NCI-H2081 treated with DMSO at 0.1 percent for 48 hours (cell line): ENCODE data around the gene CYP2W1.
"Not testable (repeated sequence)": the region's sequence is repeated elsewhere in the genome, so short reads cannot be mapped to it uniquely, and the experiment has no call there.

Experiments
- DNase-seq: peaks from one replicate; lab custom pipeline; 2025; lab: John Stamatoyannopoulos, UW

The CYP2W1 gene

DNA sequence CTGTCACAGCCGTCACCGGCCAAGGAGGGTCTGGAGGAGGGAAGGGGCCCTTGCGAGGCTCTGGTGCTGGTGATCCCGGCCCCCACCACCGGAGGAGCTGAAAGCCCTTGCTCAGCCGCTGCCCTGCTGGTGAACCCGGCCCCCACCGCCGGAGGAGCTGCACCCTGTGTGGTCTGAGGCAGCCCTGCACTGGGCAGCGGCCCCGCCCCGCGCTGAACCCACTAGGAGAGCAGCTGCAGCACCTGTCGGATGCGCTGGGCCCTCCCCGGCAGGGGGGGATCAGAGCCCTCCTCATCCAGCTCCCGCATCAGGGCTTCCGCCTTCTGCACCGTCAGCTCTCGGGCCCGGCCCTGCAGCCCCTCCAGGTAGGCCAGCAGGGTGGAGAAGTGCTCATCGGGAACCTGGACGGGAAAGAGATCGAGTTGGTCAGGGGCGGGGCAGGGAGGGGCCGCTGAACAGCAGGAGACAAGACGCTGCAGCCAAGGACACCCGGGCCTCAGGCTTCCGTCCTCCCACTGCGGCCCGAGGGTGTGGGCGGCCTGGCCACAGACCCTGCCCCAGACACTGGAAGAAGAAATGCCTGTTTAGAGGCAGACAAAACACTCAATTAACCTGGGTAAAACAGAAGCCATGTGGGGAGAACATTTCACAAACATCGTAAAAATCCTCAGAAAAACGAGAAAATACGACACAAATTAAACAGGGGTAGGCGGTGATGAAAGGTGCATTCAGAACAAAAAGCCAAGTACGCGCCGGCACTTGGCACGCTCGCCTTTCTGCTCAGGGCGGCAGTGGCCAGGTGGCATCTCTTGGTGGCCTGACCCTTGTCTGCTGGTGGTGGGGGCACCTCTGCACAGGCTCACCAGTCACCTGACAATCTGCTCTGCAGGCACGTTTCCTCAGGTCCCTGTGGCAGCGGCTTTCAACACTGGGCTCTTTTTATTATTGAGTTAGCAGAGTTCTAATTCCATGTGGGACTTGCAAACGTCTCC is 14.7 kb downstream of the CYP2W1 start:
- no peak for DNase-seq

DNA sequence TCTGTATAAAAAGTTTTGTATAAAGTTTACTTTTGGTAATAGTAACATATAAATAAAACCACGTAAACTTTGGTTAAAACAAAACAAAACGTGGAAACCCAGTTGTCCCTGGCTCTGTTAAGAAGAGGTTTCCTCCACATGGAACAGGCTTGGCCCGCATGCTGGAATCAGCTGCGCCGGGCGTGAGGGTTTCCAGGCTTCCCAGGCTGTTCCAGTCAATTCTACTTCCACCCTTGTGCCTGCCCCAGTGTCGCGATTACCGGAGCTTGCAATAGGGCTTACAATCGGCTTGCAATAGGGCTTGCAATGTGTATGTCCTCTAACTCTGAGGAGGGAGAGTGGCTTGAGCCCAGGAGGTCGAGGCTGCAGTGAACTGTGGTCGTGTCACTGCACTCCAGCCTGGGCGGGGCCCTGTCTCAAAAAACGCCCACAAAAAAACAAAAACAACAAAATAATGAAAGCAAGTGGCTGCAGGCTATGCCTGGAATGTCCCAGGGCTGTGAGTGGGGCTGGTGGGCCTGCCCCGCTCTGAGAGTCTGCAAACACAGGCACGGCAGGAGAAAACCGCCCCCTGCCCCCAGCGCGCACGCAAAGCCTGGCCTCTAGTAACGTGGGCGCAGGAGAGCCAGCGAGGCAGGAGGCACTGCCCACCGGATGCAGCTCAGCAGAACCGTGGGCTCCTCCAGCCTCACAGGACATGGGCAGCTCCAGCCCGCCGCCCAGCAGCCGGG is 16.3 kb downstream of the CYP2W1 start:
- DNase-seq: no peak

DNA sequence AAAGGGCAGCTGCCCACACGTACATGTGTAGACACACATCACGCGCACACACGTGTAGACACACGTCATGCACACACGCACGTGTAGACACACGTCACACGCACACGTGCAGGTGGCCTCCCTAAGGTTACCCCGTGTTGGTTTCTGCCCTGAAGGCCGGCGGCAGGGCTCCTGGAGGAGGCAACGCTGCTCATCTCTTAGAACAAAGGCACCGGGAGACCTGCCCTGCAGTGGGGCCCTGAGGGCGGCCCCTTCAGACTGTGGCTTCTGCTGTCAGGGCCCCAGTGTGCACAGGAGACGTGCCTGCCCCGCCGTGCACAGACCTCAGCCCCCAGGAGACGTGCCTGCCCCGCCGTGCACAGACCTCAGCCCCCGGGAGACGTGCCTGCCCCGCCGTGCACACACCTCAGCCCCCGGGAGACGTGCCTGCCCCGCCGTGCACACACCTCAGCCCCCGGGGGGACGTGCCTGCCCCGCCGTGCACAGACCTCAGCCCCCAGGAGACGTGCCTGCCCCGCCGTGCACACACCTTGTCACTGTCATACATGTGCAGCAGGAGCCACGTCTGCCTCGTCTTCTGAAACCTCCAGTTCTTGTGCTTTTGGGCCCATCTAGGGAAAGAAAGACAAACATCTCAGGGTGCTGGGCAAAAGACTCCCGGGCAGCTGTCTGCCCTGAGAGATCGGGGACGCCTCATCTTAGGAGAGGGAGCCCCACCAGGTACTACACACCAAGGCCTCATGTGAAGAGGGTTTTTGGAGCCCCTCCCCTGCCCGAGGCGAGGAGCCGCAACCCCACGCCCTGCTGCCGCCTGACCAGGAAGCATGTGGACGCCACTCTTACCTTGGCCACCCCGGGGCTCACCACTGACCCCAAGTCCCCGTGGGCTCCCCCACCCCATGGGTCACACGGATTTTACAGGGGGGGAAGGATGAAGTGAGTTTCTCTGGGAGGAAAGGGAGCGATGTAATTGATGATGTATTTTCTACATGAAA is 17.3 kb downstream of the CYP2W1 start:
- no peak for DNase-seq

DNA sequence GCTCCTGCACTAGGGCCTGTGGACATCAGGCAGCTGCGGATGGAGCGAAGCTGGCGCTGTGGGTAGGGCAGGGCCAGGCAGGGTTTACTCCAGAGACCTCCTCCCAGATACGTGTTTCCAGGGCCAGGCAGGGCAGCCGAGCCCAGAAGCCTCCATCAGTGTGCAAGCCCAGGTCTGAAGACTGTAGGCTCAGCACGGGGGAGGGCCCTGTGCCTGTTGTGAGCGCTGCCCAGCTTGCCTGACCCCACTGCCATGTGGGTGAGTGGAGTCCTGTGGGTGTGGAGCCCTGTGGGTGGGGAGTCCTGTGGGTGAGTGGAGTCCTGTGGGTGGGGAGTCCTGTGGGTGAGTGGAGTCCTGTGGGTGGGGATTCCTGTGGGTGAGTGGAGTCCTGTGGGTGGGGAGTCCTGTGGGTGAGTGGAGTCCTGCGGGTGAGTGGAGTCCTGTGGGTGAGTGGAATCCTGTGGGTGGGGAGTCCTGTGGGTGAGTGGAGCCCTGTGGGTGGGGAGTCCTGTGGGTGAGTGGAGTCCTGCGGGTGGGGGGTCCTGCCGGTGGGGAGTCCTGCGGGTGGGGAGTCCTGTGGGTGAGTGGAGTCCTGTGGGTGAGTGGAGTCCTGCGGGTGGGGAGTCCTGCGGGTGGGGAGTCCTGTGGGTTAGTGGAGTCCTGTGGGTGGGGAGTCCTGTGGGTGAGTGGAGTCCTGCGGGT is 18.2 kb downstream of the CYP2W1 start:
- DNase-seq: not testable (repeated sequence)

DNA sequence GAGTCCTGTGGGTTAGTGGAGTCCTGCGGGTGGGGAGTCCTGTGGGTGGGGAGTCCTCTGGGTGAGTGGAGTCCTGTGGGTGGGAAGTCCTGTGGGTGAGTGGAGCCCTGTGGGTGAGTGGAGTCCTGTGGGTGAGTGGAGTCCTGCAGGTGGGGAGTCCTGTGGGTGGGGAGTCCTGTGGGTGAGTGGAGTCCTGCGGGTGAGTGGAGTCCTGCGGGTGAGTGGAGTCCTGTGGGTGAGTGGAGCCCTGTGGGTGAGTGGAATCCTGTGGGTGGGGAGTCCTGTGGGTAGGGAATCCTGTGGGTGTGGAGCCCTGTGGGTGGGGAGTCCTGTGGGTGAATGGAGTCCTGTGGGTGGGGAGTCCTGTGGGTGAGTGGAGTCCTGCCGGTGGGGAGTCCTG is 19.0 kb downstream of the CYP2W1 start:
- not testable (repeated sequence) for DNase-seq

DNA sequence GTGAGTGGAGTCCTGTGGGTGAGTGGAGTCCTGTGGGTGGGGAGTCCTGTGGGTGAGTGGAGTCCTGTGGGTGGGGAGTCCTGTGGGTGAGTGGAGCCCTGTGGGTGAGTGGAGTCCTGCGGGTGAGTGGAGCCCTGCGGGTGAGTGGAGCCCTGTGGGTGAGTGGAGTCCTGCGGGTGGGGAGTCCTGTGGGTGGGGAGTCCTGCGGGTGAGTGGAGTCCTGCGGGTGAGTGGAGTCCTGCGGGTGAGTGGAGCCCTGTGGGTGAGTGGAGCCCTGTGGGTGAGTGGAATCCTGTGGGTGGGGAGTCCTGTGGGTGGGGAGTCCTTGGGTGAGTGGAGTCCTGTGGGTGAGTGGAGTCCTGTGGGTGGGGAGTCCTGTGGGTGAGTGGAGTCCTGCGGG is 19.5 kb downstream of the CYP2W1 start:
- DNase-seq: not testable (repeated sequence)

DNA sequence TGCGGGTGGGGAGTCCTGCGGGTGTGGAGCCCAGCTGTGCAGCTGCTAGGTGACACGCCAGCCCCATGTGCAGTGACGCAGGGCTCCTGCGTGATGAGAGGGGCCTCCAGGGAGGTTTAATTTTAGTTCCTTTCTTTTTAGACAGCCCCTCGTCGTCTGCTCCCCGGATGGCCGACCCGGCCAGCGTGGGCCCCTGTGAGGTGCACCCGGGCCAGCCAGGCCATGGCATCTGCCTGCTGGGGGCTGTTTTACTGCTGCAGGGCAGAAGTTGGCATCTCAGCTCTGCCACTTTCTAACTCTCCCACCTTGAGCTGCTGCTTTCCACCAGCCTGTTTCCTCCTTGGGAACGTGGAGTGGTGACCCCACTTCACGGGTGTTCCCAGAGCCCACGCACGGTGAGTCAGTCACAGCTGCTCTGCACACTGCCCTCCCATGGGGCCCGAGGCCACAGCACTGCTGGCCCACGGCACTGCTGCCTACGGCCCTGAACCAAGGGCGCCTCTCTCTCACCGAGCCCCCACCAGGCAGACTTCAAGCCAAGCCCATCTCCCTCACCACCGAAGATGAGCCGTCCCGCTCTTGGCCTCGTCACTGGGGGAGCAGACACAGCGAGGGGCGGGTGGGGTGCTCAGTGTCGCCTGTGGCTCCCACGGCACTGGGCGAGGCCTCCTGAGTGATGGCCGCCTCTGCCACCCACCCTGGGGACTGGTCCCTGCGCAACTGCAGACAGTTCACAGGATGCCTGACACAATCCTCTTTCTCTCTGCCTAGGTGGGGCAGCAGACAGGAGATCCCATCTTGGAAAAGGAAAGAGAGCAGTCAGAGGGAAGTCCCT is 21.3 kb downstream of the CYP2W1 start:
- DNase-seq: no peak

DNA sequence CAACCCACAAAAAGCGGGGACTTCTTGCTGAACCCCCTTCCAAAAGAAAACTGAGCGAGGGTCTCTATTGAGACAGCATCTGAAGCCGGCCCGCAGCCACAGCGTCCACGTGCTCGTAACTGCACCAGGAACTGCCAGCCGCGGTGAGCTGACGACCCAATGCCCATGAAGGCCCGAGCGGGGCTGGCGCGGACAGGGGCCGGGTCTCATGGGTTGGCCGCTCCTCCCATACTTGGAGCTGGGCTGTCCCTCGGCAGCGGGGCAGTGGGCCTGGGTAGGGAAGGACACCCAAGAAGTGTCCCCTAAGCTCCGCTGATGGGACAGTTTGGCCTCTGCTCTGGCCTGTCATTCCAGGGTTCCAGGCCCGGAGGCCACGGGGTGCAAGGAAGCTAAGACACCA is 22.3 kb downstream of the CYP2W1 start:
- no peak for DNase-seq

DNA sequence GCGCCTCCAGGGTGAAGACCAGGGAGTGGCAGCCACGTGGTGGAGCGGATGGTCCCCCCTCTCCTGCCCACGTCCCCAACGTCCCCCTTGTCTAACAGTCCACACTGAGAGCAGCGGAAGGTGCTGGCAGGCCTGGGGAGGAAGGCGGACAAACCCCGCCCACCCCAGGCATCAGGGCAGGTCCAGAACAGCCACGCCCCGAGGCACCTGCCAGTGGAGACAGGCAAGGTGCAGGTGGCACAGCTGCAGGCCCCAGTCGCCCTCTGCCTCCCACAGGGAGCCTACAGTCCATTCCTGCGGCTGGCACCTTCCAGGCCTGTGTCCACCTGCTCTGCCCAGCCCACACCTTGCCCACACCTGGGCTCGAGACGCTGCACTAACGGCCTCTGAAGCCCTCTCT is 24.9 kb downstream of the CYP2W1 start:
- DNase-seq: no peak

DNA sequence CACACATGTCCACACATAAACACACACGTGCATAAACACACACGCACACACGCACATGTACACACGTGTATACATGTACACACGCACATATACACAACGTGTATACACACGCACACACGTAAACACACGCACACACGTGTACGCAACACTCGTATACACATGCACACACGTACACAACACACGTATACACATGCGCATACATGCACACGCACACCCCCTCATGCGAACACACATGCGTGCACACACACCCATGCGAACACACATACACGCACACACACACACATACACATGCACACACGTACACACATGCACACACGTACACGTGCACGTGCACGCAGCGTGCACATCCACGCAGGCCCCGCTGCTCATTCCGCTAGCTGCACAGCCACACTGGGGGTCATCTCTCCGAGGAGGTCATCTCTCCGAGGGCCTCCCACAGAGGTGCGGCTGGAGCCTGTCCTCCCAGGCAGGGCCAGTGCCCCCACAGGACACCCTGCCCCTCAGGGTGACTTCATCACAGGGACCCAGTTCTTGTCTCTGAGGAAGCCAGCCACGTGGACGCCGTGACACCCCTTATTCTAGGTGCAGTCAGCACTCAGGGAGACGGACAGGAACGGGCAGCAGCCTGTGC is 25.9 kb downstream of the CYP2W1 start:
- no peak for DNase-seq

DNA sequence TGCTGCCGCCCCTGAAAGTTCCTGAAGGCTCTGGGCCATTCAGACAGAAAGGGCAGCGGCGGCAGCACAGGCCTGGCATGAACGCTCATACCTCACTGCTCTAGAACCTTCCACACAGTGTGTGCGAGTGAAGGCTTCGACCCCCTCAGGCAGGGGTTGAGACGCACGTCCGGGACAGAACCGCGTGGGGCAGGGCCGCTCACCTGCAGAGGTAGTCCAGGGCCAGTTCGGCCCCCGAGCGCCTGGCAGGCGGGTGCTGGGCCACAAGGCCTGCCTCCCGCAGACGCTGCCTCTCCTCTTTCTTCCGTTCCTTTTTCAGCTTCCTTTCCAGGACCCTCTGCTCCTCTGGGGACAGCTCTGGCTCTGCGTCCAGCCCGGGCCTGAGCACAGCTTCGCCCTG is 26.8 kb downstream of the CYP2W1 start:
- no peak for DNase-seq

DNA sequence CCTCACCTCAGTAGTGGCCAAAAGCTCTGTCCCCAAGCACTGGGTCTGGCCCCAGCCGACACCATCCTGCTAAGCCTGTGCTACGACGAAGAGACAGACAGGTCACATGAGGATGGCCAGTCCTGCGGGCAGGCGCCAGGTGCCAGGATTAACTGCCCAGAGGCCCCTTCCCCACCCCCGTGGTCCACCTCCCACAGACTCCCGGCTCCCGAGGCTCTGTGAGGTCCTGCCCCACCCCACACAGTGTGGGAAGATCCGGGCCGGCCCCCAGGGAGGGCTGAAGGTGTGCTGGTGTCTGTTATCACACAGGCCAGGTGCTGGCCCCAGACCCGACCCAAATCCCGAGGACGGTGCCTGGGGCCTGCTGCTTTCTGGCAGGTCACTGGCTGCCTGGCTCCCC is 27.2 kb downstream of the CYP2W1 start:
- no peak for DNase-seq

DNA sequence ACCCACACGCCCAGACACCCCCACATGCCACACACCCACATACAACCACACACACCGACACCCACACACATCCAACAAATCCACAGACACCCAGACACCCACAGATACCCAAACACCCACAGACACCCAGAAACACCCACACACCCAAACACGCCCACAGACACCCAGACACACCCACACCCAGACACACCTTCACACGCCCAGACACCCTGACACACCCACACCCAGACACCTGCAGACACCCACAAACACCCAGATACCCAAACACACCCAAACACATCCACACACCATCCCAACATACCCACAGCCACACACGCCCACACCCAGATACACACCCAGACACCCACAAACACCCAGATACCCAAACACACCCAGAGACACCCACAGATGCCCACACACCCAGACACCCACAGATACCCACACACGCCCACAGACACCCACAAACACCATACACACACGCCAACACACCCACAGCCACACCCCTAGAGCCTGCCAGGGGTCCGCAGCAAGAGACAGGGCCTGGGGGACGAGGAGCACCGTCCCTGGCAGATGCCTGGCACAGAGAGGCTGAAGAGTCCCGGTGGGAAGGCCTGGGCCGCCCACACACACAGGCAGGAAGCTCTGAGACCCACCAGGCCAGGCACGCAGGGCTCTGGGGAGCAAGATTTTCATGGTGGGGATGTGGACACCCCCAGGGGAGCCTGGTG is 28.5 kb downstream of the CYP2W1 start:
- no peak for DNase-seq

DNA sequence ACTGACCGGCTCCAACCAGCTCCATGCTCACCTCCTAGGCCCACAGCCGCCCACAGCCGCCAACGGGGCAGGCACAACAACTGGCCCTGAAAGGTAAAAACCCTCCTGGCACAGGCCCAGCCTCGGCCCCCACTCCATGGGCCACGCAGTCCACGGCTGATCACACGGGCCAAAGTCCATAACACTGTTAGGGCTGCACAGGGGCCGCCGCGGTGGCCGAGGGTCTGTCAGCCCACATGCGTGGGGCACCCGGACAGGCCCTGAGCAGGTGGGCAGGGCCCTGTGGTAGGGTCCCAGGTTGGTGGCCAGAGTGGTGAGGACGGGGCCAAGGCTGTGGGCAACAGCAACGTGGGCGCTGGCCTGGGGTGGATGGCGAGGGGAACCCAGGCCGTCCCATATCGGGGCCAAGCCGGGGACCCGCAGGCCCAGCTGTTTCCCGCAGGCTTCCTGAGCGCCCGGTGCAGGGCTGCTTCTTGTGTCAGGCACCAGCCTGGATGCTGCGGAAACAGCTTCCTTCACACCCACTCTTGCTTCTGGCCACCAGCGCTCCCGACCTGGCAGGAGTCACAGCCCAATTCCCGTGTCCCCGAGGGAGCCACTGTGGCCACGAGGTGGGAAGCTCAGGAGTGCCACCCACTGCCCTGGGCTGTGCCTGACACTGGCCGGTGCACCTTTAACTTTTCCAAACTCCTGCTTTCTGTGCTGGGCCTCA is 29.2 kb downstream of the CYP2W1 start:
- DNase-seq: no peak

DNA sequence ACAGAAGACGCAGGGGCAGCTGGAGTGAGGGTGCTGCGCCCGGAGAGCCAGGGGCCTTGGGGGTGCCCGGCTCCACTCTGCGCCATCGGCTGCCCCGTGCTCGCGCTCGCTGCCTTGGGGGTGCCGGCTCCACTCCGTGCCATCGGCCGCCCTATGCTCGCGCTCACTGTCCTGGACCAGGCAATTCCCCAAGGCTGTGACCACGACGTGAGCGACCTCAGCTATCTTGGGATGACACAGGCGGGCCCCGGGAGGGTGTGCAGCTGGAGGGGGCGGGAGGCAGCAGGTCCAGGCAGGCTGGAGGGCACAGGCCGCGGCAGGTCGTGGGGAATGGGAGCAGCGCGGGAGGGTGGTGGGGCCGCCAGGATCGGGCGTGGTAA is 29.7 kb downstream of the CYP2W1 start:
- no peak for DNase-seq

DNA sequence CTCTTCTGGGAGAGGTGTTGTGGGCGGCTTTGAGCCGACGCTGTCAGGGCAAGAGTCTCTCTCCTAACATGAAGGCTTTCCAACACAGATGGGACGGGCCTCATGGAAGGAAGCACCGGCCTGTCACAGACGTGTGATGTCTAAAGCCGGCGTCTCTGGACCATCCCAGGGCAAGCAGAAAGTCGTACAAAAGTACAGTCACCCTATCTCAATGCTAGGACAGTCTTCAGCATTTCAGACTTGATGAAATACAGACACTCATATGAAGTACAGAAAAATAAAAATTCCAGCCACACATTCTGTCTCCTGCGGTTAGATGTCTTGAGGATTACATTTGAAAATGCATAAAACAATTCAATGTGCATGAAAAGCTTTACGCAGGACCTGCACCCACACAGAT is 30.6 kb downstream of the CYP2W1 start:
- no peak for DNase-seq

DNA sequence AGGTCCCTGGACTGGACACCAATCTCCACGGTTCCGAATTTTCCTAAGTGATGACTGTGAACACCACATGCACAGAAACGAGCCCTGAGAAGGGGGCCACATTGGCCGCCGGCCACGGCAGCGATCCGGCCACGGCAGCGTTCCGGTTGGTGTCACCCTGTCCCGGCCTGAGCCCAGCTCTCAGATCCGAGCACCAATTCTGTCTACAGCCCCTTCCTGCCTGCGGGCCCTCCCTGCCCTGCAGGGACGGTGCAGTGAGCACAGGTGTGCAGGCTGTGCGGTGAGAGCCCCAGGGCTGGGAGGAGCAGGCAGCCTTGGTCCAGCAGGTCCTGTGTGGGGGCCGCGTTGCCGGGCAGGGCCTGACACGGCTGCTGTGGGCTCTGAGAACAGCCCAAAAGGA is 31.7 kb downstream of the CYP2W1 start:
- no peak for DNase-seq
